NCI-H1417 (cell line): ENCODE measurements around the gene NCR3LG1.

Source experiments
- DNase-seq, 3 experiments: peaks; one replicate each; lab custom pipeline; 2025; lab: John Stamatoyannopoulos, UW

Gene NCR3LG1

GRCh38 chr11:17351510-17352176 lies at the start of gene NCR3LG1:
Gene NCR3LG1 (plus strand): TSS chr11:17351800. CDS start chr11:17351970, 170 bp downstream.
- DNase-seq, result peak; percentile 72 to 83 (median 83)

- no peak for DNase-seq
These were observed 38.0 kb upstream of the NCR3LG1 start for GRCh38 chr11:17313349-17314231.

- peak in 1 of 3 experiments; percentile 75 for DNase-seq
These were observed 37.4 kb upstream of the NCR3LG1 start for GRCh38 chr11:17314232-17314547.

GRCh38 chr11:17314904-17315426 lies 36.6 kb upstream of the NCR3LG1 start:
- no peak for DNase-seq

GRCh38 chr11:17328871-17329494 lies 22.6 kb upstream of the NCR3LG1 start:
- DNase-seq, result no peak

GRCh38 chr11:17331669-17332068 lies 19.9 kb upstream of the NCR3LG1 start:
- no peak for DNase-seq

- no peak for DNase-seq
These were observed 17.6 kb upstream of the NCR3LG1 start for GRCh38 chr11:17333799-17334586.

GRCh38 chr11:17343257-17343656 lies 8.3 kb upstream of the NCR3LG1 start:
- DNase-seq, result no peak

- DNase-seq, result no peak
These were observed 7.7 kb upstream of the NCR3LG1 start for GRCh38 chr11:17343907-17344306.

- no peak for DNase-seq
These were observed 3.9 kb upstream of the NCR3LG1 start for GRCh38 chr11:17347676-17348075.

- peak in 1 of 3 experiments; percentile 41 for DNase-seq
These were observed 987 bp upstream of the NCR3LG1 start for GRCh38 chr11:17350455-17351171.

- no peak for DNase-seq
These were observed 459 bp upstream of the NCR3LG1 start for GRCh38 chr11:17351172-17351509.

- DNase-seq, result peak; percentile 79 to 92 (median 88)
These were observed 1.6 kb downstream of the NCR3LG1 start for GRCh38 chr11:17352950-17353820.

GRCh38 chr11:17353821-17354600 lies 2.4 kb downstream of the NCR3LG1 start:
- DNase-seq, result no peak

- DNase-seq, result peak; percentile 31 to 78 (median 71)
These were observed 3.0 kb downstream of the NCR3LG1 start for GRCh38 chr11:17354601-17354991.

- no peak for DNase-seq
These were observed 14.9 kb downstream of the NCR3LG1 start for GRCh38 chr11:17366495-17366894.

GRCh38 chr11:17368551-17368950 lies 17.0 kb downstream of the NCR3LG1 start:
- no peak for DNase-seq

GRCh38 chr11:17369094-17369493 lies 17.5 kb downstream of the NCR3LG1 start:
- DNase-seq, result no peak

GRCh38 chr11:17369684-17370243 lies 18.2 kb downstream of the NCR3LG1 start:
- DNase-seq, result no peak
